Fibroblast of gingiva (primary cell): ENCODE results near the gene TMEFF2.
"Not testable (repeated sequence)": the region's sequence is repeated elsewhere in the genome, so short reads cannot be mapped to it uniquely, and the experiment has no call there.

Experiments
- DNase-seq: peaks from one replicate; pipeline ENCODE4 v3.0.0-alpha.2; 2011; ENCODE audit warnings: low read depth

The TMEFF2 gene

DNA sequence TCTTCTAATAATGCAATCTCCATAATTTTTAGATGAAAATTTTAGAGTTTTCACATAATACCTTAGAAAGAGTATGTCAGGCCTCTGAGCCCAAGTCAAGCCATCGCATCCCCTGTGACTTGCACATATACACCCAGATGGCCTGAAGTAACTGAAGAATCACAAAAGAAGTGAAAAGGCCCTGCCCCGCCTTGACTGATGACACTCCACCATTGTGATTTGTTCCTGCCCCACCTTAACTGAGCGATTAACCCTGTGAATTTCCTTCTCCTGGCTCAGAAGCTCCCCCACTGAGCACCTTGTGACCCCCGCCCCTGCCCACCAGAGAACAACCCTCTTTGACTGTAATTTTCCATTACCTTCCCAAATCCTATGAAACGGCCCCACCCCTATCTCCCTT lies 64.4 kb downstream of the TMEFF2 start:
- not testable (repeated sequence) for DNase-seq

DNA sequence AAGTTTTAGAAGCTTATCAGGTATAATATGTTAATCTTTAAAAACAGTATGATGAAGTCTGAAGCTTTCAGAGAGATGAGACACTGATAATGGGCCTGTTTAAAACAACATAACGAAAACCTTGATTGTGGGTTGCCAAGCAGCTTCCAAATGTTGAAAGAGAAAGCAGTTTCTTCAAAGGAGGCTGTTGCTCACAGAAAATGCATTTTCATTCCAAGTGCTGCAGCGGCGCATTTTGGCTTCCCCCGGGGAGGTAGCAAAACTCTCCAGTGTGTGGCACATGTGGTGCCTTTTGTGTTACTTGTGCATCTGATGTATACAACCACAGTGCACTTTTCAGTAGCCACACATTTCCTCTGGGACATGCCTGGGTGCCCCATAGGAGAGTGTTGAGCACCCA lies 66.1 kb downstream of the TMEFF2 start:
- peak; percentile 34 for DNase-seq

DNA sequence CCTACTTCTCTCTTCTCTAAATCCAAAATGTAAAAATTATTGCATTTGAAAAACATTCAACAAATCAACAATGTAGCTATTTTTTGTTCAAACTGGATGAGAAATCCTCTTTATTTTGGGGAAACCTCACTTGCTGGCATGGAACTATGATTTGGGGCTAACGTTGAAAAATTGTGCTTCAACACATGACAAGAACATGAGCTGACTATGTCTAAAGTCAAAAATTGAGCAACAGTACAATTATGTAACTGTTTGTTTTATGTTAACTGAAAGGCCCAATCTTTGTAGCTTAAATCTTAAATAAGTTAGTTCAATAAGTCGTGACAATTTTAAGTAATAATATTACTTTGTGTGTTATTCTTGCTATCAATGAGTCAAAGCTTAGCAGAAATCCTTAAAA lies 67.3 kb downstream of the TMEFF2 start:
- DNase-seq = peak; percentile 15

DNA sequence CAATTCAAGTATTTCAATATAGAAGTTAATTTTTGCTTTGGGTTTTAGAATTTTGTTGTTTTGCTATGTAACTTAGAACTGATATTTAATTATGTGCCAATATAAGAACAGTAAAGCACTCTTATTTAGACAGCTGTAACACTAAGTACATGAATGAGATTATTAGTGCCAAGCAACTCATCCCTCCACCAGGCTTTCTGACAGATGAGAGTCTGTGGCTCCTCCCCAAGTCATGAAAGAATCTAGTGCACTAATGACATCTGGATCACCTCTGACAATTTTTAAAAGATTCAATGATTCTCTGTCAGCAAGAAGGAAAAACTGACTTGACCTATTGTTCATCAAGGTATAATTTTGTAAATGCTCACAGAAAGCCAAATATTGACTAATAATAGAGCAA lies 67.8 kb downstream of the TMEFF2 start:
- DNase-seq = no peak

DNA sequence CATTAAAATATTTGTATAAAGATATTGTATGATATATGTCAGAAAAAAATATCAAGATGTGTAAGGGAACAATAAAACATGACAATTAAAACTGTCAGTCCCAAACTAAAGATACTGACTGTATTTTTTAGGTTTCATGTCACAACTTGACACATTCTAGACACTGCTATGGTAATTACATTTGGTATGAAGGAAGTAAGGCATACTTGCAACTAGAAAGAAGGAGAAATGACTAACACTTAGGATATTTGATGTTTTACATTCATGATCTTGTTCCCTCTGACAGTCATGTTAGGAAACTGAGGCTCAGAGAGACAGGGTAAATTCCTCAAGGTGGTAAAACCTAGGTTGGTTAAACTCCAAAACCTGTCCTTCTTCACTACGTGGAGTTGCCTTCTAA lies 68.3 kb downstream of the TMEFF2 start:
- no peak for DNase-seq

DNA sequence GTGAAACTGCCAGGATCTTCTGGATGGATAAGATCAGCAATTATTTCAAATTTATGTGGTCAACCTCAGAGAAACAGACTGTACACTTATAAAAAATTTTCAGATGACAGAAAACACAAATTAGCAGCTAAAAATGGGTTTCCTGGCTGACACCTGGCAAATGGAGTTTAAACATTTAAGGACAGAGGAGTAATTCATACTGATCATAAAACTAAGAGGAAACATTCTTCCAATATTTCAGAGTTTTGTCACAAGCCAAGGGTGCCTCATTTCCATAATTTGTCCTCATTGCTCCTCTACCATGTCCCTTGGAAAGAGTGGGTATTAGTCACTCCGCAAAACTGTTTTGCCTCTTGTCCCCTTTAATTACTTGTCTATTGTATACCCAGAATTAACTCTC lies 70.2 kb downstream of the TMEFF2 start:
- DNase-seq = peak; percentile 82

DNA sequence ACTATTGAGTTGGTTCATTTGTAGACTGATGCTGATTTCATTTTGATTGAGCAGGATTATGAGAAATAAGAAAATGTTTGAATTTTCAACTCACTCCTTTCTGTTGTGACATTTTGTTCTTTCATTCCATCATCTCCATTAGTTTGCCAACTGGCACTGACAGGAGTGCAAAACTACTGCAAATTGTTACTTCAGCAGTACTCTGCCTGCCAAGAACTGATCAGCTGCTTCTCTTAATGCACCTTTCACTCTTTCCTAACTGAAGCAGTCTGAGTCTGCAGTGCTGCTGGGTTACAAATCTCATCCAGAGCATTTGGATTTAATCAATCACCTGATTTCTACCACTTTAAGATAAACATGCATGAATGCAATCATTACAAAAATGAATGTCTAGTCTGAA lies 70.9 kb downstream of the TMEFF2 start:
- DNase-seq = peak; percentile 87

DNA sequence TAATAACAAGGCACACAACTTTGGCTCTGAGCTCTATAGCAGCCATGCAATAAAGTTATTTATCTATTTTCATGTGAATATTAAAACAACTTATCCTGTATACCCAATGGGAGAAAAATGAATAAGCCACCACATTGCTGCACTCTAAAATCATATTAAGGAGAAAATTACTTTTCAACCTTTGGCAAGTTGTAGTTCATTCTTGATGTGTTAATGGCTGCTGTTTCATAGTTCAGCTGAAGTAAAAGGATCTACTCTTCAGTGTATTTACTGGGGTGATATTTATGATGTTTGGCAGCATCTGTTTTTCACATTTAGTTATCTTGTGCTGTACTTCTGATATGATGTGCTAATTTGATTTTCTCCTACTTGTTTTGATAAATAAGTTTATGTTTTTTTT lies 71.8 kb downstream of the TMEFF2 start:
- DNase-seq = no peak

DNA sequence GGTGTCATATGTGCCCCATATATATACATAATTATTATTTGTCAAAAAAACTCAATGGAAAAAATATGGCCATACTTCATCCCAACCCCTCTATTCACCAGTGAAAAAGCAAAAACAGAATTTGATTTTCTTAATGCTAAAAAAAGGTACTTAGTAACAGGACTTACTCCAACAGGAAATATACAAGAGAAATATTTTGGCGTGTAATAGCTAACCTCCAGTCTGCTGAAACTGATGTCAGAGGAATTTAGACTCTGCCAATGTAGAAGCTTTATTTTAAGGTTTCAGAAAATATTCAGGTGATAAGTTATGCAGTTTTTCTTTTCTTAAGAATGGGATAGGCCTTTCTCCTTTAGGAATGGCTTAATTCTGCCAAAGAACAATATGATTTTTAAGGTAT lies 72.6 kb downstream of the TMEFF2 start:
- no peak for DNase-seq

DNA sequence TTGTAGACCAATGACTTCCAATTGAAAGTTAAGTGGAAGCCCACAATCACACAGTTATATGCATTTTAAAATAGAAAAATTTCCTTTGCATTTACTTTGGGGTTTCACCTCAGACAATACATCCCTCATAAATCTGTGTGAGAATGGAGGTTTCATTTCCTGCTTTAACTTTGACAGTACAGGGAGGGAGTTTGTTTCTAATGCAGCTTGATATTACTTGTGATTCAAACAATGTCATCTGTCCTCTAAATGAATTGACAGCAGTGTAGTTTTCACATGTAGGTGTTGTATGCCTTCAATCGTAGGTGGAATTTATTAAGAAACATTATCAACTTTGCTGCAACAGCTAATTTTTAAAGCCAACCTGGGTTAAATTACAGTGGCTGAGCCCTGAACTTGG lies 75.2 kb downstream of the TMEFF2 start:
- no peak for DNase-seq

DNA sequence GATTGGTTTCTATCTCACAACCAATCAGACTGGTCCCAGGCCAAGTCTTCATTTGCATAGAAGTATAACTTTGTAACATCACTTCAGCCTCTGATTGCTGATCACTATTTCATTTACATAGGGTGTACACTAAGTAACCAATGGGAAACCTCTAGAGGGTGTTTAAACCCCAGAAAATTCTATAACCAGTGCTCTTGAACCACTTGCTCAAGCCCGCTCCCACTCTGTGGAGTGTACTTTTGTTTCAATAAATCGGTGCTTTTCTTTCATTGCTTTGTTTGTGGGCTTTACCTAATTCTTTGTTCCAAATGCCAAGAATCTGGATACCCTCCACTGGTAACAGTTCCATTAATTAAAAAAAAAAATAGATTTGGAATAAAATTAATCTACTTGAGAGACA lies 77.0 kb downstream of the TMEFF2 start:
- DNase-seq = no peak

DNA sequence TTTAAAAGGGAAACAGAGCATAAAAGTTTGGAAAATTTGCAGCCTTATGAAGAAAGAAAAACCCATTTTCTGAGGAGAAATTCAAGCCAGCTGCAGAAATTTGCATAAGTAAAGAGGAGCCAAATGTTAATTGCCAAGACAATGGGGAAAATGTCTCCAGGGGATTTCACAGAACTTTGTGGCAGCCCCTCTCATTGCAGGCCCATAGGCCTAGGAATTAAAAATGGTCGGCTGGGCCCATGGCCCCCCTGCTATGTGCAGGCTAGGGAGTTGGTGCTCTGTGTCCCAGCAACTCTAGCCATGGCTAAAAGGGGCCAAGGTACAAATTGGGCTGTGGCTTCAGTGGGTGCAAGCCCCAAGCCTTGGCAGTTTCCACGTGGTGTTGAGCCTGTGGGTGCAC lies 83.2 kb downstream of the TMEFF2 start:
- DNase-seq = not testable (repeated sequence)

DNA sequence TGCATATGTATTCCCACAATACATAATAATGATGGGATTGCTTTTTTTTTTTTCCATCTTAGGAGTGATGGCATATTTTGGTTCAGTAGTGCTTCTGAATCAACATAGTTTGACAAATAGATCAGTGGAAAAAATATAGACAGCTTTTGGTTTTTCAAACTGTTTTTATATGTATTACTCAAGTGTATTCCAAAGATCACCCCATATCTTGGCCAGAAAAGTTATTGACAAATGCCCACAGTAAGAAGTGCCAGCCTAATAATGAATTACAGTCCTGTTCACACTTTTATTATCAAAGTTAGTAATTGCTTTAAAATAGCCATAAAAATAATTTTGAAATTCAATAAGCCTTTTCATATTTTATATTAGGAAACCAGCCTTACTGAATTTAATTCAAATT lies 95.0 kb downstream of the TMEFF2 start:
- no peak for DNase-seq

DNA sequence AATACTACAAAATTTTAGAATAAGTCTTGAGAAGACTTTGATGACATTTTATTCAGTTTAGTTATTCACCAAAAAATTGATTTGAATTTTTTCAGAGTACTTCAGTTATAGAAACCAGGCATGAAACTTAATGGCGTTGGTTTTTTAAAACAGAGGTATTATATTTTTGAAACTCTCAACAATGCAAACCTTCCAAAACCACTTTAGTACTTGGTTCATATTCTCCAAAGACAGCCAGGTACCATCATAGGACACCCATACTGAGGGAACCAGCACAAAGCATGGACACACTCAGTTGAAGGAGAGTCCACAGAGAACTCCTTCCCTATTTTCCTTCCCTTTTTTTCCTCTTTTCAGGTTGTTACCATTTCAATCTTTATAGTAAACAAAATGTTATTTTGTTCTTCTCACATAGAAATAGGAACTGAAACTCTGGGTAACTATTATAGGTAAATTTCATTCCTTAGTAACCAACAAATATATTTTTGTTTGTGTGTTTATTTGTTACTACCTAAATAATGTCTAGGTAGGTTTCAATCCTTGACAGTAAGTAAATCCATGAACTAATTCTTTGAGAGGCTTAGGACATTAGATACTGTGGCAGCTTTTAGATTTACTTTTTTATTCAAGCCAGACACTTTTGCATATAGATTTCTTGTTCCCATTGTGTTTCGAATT lies 95.8 kb downstream of the TMEFF2 start:
- DNase-seq = no peak

DNA sequence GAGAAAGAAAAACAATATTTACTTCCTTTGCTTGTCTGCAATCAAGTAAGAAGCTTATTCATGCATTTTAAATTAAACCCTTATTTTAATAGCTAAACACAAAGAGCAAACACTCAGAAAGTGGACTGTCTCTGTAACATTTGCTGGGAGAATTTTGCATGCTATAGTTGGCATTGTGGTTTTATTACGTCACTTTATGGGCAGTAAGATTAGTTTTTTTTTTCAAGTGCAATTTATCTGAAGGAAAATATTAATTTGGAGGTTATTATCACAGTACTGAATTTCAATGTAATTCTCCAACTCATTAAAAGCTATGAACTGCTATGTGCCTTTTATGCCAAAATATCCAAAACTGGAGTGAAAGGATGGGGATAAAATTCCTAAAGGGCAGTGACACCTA lies 103.3 kb downstream of the TMEFF2 start:
- DNase-seq = no peak

DNA sequence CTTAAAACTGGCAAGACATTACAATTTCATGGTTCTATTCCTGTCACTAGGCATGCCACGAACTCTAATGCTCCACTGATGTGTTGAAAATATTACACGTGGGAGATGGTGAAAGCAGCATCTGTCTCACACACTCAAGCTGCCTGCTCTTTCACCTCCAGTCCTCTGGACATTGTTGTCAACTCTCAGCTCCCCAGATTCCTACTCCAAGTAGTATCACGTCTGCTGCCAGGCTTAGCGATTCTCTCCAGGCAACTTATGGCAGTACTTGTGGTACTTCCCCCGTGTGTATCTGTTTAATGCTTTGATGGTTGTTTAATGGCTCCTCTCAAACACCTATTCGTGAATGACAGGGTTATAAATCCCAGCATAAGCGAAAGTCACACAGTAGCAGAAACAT lies 103.8 kb downstream of the TMEFF2 start:
- peak; percentile 3 for DNase-seq

DNA sequence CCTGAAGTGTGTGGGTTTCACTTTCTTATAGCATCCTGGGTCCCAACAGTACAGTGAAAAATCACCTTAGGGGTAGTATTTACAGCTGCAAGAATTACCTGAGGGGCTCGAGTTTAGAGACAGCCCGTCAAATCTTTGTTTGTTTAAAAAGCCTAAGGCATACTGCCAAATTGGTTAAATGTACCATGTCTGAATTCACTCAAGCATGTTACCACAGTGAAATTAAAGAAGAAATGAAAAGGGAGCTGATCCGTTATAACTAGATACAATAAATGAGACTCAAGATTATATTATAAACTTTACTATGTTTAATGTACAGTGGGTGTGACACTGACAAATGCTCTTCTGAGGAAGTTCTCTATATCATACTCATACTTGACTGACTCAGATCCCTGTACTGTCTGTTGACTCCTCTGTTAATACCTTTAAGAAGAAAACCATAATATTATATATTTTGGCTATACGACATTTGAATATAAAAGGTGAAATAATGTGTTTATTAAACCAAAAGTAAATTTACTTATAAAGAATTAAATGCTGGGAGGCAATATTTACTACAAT lies 107.3 kb downstream of the TMEFF2 start:
- DNase-seq = no peak

DNA sequence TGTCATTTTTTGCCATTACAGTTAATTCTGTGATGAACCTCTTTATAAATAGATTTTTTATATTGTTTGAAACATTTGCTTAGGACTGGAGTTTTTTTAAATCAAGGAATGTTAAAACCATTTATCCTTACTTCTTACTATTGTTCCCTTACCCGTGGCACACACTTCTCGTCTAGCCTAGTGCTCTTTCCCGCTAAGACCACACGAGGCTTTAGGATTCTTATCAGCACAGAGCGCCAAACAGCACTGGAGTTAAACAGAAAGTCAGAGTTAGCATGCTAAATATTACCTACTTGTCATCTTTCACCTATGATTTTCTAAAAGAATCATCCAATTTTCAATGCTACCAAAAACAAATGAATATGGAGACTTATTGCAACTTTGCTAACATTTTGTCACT lies 112.6 kb downstream of the TMEFF2 start:
- DNase-seq = no peak

DNA sequence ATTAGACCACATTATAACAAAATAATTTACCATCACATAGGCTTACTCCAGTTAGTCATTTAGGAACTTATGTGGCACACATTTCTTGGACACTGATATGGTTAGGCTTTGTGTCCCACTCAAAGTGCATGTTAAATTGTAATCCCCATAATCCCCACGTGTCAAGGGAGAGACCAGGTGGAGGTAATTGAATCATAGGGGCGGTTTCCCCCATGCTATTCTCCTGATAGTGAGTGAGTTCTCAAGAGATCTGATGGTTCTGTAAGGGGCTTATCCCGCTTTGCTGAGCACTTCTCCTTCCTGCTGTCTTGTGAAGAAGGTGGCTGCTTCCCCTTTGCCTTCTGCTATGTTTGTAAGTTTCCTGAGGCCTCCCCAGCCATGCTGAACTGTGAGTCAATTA lies 114.6 kb downstream of the TMEFF2 start:
- not testable (repeated sequence) for DNase-seq

DNA sequence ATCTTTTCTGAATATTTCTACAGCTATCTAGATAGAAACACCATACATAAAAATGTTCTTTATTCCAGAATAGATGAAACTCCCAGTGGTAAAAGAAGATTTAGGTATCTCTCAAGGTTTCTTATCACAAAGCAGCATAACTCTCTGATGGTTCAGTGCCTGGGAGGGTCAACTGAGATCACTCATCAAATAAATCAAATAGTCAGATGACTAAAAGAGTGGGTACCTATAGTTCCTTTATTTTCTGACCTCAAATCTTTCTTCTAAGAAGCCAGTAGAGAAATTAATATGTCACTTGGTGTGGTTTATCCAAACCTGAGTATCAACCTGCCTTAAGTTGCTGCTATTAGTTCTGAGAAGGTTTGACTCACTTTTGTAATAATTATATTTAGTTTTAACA lies 120.9 kb downstream of the TMEFF2 start:
- no peak for DNase-seq

DNA sequence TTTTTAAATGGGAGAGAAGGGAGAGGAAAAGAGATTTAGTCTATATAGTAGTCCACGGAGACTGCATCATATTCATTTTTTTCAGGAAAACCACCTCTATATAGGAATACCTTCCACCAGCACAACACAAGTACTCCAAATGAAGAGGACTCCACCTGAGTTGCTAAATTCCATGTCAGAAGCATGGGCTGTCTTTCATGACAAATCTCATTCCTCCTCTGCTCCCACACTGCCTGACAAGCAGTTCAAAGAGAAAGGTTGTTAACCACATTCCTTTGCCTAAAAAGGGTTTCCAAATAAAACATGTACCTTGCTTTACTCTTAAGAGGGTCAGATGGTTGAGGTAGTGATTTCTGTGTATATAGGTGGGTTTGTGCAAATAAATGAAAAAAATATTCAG lies 122.0 kb downstream of the TMEFF2 start:
- DNase-seq = no peak

DNA sequence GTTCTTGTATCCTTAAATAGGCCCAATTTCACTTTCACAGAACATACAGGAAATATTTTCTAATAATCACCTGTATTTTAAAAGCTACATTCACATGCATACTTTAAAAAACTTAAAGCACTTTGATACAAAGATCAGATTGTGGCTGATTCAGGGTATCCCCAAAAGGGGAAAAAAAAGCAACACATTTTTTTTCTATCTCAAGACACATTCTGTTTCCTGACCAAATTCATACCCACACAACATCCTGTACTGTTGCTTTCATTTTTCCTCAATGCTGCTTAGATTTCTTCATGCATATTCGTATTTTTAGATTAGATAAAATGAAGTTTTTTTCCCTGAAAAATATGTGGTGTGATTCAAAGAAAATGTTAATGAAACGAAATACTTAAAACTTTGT lies 122.5 kb downstream of the TMEFF2 start:
- no peak for DNase-seq

DNA sequence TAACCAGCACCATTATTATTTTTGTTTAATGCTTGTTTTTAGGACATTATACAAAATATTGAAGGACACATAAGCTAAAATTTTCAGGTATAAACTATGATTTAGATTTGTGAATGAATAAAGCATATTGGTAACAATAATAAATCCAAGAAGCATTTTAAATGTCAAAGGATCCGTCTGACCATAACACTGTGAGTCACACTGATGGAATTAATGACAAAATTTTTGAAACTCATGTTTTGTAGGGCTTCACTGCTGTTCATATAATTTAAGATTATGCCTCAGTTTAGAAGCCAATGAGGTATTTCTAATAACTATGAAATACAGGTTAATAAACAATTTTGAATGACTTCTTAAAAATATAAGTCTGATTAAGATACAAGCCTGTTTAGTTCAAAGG lies 124.6 kb downstream of the TMEFF2 start:
- DNase-seq = peak; percentile 22

DNA sequence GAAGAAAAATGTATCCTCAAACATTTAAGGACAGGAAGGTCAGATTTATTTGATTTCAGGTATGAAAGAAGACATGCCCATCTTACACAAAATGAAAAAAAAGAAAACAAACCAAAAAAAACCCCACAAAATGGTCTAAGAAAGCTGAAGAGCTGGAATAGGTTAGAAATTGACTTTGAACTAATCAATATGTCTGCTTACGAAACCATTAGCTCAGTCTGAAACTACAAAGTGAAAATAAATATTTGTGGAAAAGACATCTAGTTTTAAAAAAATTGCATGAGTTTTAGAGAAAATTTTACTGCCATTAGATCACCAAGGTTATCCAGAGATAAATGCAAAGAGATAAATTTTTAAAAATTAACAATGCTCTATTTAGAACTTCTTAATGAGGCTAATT lies 125.3 kb downstream of the TMEFF2 start:
- no peak for DNase-seq
